H1 (cell line): ENCODE measurements around the gene DOCK3. TPM values are rescaled to one million over a fixed set of nuclear protein-coding genes. Genes with fewer than 3 reads are reported as not detected.

Experiments
- polyA plus RNA-seq, 7 experiments: library from polyadenylated mRNA; depleted of rRNA in 3 of 7; stranded (reverse) in 5 of 7; unstranded in 2 of 7; fragments of >200 nt in 5 of 7; fragments of 200-250 nt in 2 of 7; gene quantifications; 1 replicate in 5 of 7; 2 replicates in 1 of 7; 4 replicates in 1 of 7; pipeline versions ENCODE4 v1.2.1 to v1.2.3, GENCODE V29; 2011 to 2013; ENCODE audit warnings: missing spikeins in 2 of 7, mixed read lengths in 2 of 7
- total RNA-seq: library from RNA; stranded (reverse); fragmentation: NEBNext Ultra II Directional; extraction: Animal tissue kit (Norgen Biotek cat#: 25700); gene quantifications from 2 replicates; pipeline ENCODE4 v1.2.1, GENCODE V29; 2021
- TF ChIP-seq, protein P1 (sequence below), 3 experiments: IDR thresholded peaks; 1 replicate in 2 of 3; 2 replicates in 1 of 3; pipeline versions ENCODE4 v1.5.1 to v1.6.1; 2011; ENCODE audit warnings: low read length in 3 of 3, mild to moderate bottlenecking in 3 of 3, inconsistent platforms in 2 of 3, low read depth in 1 of 3, moderate library complexity in 1 of 3; ENCODE audit not compliant: insufficient read depth in 1 of 3; ENCODE audit errors: control extremely low read depth in 1 of 3

DOCK3 gene
- total and polyA plus RNA-seq, 2 of the 8 experiments (the other 6 are each of a cell fraction or from before 2014, with no cell fraction given), result 2.7 to 5.0 TPM

DNA sequence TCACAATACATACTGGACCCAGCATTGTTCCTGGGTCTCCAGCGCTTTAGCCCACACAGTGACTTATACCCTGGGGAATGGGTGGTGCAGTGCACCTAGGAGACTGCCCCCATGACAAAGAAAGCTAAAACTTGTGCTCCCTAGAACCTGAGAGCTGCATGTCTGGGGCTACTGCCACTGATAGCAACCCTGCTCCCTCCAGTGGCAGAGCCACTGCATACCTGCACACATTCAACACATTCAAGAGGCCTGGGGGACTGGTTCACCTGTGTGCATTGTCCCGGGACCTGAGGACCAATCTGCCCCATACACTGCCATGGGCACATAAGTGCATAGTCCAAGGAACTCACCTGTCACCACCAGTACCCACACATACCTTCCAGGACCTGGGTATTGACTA, 407.6 kb downstream of the DOCK3 start (continued):
- TF ChIP-seq, protein P1, sequence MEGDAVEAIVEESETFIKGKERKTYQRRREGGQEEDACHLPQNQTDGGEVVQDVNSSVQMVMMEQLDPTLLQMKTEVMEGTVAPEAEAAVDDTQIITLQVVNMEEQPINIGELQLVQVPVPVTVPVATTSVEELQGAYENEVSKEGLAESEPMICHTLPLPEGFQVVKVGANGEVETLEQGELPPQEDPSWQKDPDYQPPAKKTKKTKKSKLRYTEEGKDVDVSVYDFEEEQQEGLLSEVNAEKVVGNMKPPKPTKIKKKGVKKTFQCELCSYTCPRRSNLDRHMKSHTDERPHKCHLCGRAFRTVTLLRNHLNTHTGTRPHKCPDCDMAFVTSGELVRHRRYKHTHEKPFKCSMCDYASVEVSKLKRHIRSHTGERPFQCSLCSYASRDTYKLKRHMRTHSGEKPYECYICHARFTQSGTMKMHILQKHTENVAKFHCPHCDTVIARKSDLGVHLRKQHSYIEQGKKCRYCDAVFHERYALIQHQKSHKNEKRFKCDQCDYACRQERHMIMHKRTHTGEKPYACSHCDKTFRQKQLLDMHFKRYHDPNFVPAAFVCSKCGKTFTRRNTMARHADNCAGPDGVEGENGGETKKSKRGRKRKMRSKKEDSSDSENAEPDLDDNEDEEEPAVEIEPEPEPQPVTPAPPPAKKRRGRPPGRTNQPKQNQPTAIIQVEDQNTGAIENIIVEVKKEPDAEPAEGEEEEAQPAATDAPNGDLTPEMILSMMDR (IDR thresholded peaks at IDR 0.05; ENCODE audit: control extremely low read depth in 1 of 3, insufficient read depth in 1 of 3, low read depth in 1 of 3, low read length in 3 of 3), result peak; percentile 4 to 13 (median 8); a peak in 3 of 4 replicates
- TF ChIP-seq, all 59 proteins: peak for 2
